ENCODE results near the gene GRIN1.
A peak's percentile ranks its signal among the peaks of the same experiment; 100 is the strongest.
"Not testable (repeated sequence)": the region's sequence is repeated elsewhere in the genome, so short reads cannot be mapped to it uniquely, and the experiment has no call there.

Gene GRIN1

GRCh38 chr9:137128862-137129455 lies 10.0 kb upstream of the GRIN1 start:
- no peak for DNase-seq

DNA sequence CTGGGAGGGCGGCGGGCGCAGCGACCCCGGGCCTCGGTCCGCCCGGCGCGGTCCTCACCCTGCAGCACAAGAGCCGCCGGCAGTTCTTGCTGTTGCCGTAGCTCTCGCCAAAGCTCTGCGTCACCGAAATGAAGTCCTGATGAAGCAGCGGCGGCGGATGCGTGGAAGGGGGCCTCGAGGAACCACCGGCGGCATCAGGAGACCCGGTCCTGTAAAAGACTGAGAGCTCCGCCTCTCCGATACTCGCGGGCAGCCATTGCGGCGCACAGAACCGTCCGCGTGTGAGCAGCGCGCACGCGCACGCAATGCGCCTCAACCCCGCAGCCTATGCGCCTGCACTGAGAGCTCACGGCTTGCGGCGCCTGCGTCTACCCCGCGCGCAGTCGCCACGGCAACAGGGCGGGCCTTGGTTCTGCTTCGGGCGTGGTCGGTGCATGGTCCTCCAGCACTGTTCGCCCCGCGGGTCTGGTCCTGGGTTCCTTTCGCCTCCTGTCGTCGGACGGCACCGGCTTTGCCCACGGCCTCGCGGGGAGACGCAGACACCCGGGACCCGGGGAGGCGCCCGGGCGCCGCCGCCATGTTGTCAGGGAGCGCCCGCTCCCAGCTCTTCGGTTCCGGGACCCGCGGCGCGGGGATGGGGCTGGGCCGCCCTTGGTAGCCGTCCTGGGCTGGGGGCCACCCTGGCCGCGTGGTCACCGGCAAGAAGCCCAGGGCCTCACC lies 9.3 kb upstream of the GRIN1 start:
- DNase-seq: peak; percentile 93

GRCh38 chr9:137130176-137130755 lies 8.7 kb upstream of the GRIN1 start:
- no peak for DNase-seq

DNA sequence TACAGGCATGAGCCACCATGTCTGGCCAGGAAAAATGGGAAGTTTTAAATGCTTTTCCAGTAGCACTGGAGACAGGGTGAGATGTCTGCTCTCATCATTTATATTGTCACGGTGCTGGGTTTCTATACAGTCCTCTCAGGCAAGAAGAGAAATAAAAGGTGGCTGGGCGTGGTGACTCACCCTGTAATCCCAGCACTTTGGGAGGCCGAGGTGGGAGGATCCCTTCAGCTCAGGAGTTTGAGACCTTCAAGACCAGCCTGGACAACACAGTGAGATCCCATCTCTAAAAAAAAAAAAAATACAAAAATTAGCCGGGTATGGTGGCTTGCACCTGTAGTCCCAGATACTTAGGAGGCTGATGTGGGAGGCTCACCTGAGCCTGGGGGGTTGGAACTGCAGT lies 4.8 kb upstream of the GRIN1 start:
- DNase-seq: no peak

DNA sequence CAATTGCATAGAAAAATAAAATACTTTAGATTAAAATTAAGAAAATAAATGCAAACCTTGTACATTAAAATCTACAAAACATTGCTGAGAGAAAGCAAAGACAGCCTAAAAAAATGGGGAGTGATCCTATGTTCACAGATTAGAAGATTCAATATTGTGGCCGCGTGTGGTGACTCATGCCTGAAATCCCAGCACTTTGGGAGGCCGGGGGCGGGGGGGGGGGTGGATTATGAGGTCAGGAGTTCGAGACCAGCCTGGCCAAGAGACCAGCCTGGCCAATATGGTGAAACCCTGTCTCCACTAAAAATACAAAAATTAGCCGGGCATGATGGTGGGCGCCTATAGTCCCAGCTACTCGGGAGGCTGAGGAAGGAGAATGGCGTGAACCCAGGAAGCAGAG lies 3.8 kb upstream of the GRIN1 start:
- not testable (repeated sequence) for DNase-seq

DNA sequence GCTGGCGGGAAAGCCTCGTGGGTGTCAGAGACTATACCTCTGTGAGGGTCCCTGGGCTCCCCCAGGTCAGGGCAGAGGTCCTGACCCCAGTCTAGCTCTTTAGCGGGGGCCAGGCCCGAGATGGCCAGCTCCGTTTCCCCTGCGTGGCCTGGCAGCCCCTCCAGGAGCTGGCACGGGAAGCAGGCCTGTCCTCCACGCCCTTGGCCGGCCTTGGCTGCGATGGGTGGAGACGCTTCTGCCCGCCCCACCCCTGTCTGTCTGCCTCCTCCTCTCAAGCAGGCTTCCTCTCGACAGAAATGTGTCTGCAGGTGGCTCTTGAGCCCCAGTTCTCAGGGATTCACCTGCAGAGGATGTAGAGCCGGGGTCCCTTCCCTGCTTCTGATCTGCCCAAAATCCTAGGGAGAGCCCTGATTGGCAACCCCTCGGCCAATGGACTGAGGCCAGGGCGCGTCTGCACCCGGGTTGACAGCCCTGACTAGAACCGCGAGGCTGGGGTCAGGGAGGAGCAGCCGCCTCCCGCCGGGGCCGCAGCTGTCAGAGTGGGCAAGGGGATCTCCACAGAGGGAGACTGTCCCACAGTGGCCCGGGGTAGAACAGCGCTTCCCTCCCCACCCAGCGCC lies 2.6 kb upstream of the GRIN1 start:
- no peak for DNase-seq

DNA sequence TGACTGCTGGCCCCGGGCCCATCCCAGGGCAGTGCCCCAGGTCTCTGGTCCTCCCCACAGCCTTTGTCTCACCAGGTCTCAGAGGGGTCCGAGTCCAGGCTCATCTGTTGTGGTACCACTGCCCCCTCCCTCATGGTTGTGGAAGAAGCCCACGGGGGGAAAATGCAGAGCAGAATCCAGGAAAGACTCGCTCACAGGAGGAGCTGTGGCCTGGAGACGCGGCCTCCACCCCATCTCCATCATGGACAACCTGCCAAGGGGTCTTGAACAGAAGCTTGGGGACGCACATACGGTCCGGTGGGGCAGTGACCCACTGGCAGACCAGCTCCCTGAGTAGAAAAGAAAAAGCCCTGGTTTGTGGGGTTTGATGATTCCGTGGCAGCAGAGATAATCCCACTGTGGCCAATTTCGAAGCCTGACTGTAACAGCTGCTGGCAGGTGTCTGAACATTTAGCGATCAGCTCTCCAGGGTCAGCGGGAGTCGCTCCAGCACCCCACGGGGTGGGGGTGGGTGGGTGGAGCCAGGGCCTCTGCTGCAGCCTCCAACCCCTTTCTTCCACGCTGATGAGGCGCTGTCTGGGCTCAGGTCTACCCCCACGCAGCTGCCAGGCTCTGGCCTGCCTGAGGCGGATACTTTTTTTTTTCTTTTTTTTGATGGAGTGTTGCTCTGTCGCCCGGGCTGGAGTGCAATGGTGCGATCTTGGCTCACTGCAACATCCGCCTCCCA lies 1.9 kb upstream of the GRIN1 start:
- DNase-seq: no peak

GRCh38 chr9:137138058-137138721 lies 764 bp upstream of the GRIN1 start:
- DNase-seq: no peak

DNA sequence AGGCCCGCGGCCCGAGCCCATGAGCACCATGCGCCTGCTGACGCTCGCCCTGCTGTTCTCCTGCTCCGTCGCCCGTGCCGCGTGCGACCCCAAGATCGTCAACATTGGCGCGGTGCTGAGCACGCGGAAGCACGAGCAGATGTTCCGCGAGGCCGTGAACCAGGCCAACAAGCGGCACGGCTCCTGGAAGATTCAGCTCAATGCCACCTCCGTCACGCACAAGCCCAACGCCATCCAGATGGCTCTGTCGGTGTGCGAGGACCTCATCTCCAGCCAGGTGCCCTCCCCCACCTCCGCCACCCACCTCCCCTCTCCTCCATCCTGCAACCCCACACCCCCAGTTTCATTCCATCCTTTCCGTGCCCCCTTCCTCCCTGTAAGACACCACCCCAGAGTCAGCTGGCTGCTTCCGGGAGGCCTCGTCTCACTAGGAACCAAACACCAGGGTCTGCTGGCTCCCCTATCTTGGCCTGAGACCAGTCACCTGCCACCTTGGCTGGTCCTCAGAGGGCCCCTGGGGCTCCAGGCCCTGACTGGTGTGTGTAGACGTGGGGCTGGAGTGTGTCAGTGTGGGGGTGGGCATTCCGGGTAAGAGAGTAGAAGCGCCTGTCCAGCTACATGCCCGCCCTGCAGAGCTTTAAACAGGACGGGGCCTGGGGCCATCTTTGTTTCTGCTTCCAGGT lies 655 bp downstream of the GRIN1 start:
- DNase-seq: no peak

DNA sequence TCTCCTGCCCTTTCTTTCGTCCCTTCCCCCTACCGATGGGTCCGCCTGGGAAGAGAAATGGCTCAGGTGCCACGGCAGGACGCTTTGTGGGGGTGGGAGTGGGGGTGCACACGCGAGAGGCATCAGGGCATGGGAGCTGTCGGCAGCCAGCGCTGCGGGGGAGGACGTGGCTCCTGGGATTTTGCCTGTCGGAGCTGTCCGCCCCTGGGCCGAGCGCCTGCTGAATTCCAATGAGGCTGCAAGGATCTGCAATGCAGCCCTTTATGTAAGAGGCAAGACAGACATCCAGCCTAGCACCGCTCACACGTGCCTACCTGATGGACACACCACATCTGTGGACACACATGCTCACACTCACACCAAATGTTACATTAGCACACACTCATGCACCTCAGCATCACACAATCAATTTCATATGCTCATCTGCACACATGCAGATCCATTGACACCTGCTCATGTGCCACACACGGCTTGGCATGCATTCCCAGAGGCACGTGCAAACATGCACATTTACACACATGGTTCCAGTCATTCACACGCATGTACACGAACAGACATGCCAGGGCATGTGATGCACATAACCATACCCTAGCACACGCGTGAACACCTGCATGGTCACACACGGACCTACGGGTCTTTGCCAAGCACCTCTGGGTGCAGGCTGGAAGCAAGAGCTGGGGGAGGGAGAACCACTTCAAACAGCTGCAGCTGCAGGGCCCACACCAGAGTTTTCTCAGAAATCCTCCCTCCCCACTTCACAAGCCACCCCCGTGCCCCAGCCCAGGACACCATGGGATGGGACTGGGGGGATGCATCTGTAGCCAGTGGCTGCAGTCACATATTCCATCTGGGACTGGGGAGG lies 1.4 kb downstream of the GRIN1 start:
- no peak for DNase-seq

DNA sequence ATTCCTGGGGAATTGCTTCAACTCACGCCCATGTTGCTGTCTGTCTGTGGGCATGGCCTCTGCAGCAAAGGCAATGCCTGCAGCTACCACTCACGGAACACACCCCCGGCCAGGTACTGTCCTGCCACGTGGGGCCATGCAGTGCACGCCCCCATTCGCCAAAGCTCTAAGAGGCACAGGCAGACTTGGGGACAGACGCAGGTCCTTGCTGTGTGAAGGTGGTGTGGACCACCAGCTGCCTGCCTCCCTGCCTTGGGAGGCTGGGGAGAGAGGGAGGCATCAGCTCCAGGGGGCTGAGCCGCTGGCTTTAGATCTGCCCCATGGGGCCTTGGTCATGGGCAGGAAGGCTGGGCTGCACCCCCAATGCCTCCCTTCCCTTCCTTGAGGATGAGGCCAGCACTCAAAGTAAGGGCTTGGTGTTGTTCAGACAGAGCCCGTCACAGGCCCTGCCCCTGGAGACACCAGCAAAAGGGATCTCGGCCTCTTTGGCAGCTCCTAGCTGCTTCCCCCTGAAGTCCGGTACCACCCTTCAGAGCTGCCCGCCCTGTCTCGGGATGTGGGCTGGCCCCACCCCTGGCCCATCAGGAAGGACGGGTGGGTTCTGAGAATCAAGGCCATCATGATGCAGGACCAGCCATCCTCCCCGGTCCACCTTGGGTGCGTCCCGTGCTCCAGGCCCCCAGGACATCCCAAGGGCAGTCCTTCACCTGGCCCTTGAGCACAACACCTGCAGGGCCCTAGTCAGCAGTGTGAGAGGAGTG lies 2.3 kb downstream of the GRIN1 start:
- no peak for DNase-seq

GRCh38 chr9:137141976-137142936 lies 3.3 kb downstream of the GRIN1 start:
- no peak for DNase-seq

GRCh38 chr9:137143459-137143858 lies 4.5 kb downstream of the GRIN1 start:
- DNase-seq: no peak

DNA sequence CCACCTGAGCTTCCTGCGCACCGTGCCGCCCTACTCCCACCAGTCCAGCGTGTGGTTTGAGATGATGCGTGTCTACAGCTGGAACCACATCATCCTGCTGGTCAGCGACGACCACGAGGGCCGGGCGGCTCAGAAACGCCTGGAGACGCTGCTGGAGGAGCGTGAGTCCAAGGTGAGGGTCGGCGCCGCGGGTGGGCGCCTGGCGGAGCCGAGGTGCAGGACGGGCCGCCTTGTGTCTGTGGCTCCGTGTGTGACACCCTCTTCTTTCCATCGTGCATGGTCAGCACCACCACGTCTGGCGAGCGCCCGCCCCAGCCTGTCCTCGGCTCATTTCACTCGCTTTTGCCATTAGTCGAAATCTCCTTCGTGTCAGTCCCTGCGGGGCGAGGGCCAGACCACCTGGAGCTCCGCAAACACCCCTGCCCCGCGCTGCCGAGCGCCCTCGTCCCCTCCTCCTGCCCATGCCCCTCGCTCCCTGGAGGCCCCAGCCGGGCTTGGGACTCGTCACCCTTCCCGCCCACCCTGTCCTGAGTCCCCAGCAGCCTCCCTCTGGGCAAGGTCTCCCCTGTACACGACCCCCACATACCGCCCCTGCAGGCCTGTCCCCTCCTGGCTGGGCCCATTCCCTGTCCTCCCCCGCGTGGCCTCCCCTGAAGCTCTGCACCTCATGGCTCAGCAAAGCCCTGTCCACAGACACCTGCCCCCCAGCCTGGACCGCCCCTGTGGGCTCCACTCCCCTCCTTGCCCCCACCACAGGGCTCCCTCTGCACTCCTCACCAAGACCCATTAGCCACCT lies 7.0 kb downstream of the GRIN1 start:
- DNase-seq: no peak

GRCh38 chr9:137146527-137146918 lies 7.6 kb downstream of the GRIN1 start:
- no peak for DNase-seq

DNA sequence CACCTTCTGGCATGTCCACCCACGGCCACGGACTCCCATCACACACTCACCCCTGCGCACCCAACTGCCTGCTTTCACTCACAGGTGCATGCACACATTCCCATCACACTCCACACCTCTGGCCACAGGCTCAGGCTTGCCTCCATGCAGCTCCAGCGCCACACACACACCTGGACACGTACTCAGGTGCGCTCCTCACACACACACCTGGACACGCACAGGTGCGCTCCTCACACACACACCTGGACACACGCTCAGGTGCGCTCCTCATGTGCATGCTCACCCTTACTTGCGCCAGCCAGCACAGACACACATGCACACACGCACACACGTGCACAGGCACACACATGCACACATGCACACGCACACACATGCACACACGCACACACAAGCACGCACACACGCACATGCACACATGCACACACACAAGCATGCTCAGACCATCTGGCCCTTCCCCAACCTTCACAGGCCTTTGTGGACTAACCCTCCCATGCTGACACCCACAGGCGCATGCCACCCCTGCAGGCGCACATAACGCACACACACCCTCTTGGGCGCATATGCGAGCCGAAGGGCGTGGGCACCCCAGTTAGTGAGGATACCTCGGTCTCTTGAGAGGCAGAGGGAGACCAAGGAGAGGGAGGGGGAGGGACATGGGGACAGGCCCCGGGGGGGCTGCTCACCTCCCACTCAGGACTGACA lies 8.3 kb downstream of the GRIN1 start:
- no peak for DNase-seq

- no peak for DNase-seq
Measured at GRCh38 chr9:137147793-137148160, 8.8 kb downstream of the GRIN1 start.

GRCh38 chr9:137148242-137148641 lies 9.3 kb downstream of the GRIN1 start:
- DNase-seq: no peak
